ENCODE results near the gene MAP3K21.
A peak's percentile ranks its signal among the peaks of the same experiment; 100 is the strongest.

The MAP3K21 gene

GRCh38 chr1:233327651-233328141, at the start of gene MAP3K21:
MAP3K21 (plus strand) TSS chr1:233327724; CDS start chr1:233328029, 305 bp downstream.
- DNase-seq = no peak

- no peak for DNase-seq
These were observed 48.9 kb upstream of the MAP3K21 start for GRCh38 chr1:233278631-233279030.

GRCh38 chr1:233279971-233280370, 47.6 kb upstream of the MAP3K21 start:
- DNase-seq = no peak

GRCh38 chr1:233281711-233282581, 45.6 kb upstream of the MAP3K21 start:
- no peak for DNase-seq

- DNase-seq = no peak
These were observed 45.0 kb upstream of the MAP3K21 start for GRCh38 chr1:233282582-233282886.

- no peak for DNase-seq
These were observed 37.8 kb upstream of the MAP3K21 start for GRCh38 chr1:233289676-233290075.

- DNase-seq = no peak
These were observed 37.0 kb upstream of the MAP3K21 start for GRCh38 chr1:233290396-233291034.

- DNase-seq = no peak
These were observed 33.7 kb upstream of the MAP3K21 start for GRCh38 chr1:233293556-233294446.

GRCh38 chr1:233294913-233295236, 32.6 kb upstream of the MAP3K21 start:
- peak; percentile 87 for DNase-seq

GRCh38 chr1:233295237-233295974, 32.1 kb upstream of the MAP3K21 start, which contains the start of gene PCNX2:
PCNX2 (minus strand) TSS chr1:233295725; CDS start chr1:233295478, 247 bp downstream.
- DNase-seq = peak; percentile 86

GRCh38 chr1:233295975-233296322, 31.6 kb upstream of the MAP3K21 start:
- DNase-seq = no peak

- no peak for DNase-seq
These were observed 28.1 kb upstream of the MAP3K21 start for GRCh38 chr1:233299450-233299849.

GRCh38 chr1:233300326-233300725, 27.2 kb upstream of the MAP3K21 start:
- DNase-seq = no peak

GRCh38 chr1:233304489-233305102, 22.9 kb upstream of the MAP3K21 start:
- no peak for DNase-seq

GRCh38 chr1:233313434-233314155, 13.9 kb upstream of the MAP3K21 start:
- DNase-seq = no peak

GRCh38 chr1:233315718-233316301, 11.7 kb upstream of the MAP3K21 start:
- DNase-seq = no peak

- no peak for DNase-seq
These were observed 11.1 kb upstream of the MAP3K21 start for GRCh38 chr1:233316473-233316872.

GRCh38 chr1:233319272-233319671, 8.3 kb upstream of the MAP3K21 start:
- DNase-seq = no peak

GRCh38 chr1:233320023-233320422, 7.5 kb upstream of the MAP3K21 start:
- DNase-seq = no peak

- DNase-seq = no peak
These were observed 3.8 kb upstream of the MAP3K21 start for GRCh38 chr1:233323718-233324117.

GRCh38 chr1:233326319-233326718, 1.2 kb upstream of the MAP3K21 start:
- no peak for DNase-seq

All from islet precursor cell (in vitro differentiated cells).